Mesodermal cell (in vitro differentiated cells): ENCODE results near the gene SQSTM1.

Experiments used
- H3K27ac ChIP-seq: 2 replicates; pipeline ENCODE4 v1.7.0; 2013; ENCODE audit warnings: mild to moderate bottlenecking, low read depth, low read length, moderate library complexity; ENCODE audit not compliant: severe bottlenecking
- H3K36me3 ChIP-seq: 2 replicates; pipeline ENCODE4 v1.7.1; 2013; ENCODE audit warnings: mild to moderate bottlenecking, low read length, moderate library complexity; ENCODE audit not compliant: control insufficient read depth, insufficient read depth
- H3K4me1 ChIP-seq: one replicate; pipeline ENCODE4 v1.7.1; 2013; ENCODE audit warnings: mild to moderate bottlenecking, low read length; ENCODE audit not compliant: insufficient read depth, control insufficient read depth, poor library complexity, severe bottlenecking
- H3K4me3 ChIP-seq: 2 replicates; pipeline ENCODE4 v1.7.0; 2013; ENCODE audit warnings: low read length, control low read depth, mild to moderate bottlenecking; ENCODE audit not compliant: insufficient read depth, poor library complexity, severe bottlenecking; ENCODE audit errors: extremely low read depth
- H3K9me3 ChIP-seq: 2 replicates; pipeline ENCODE4 v1.7.1; 2013; ENCODE audit warnings: mild to moderate bottlenecking, low read length, moderate library complexity; ENCODE audit not compliant: control insufficient read depth
- WGBS, 2 experiments: methylation state at CpG; one replicate each; pipeline ENCODE4 v1.1.5; 2013; ENCODE audit warnings: missing lambda C conversion rate in 2 of 2; ENCODE audit not compliant: insufficient coverage in 2 of 2; 5-methylcytosine and 5-hydroxymethylcytosine counted together

The SQSTM1 gene

DNA sequence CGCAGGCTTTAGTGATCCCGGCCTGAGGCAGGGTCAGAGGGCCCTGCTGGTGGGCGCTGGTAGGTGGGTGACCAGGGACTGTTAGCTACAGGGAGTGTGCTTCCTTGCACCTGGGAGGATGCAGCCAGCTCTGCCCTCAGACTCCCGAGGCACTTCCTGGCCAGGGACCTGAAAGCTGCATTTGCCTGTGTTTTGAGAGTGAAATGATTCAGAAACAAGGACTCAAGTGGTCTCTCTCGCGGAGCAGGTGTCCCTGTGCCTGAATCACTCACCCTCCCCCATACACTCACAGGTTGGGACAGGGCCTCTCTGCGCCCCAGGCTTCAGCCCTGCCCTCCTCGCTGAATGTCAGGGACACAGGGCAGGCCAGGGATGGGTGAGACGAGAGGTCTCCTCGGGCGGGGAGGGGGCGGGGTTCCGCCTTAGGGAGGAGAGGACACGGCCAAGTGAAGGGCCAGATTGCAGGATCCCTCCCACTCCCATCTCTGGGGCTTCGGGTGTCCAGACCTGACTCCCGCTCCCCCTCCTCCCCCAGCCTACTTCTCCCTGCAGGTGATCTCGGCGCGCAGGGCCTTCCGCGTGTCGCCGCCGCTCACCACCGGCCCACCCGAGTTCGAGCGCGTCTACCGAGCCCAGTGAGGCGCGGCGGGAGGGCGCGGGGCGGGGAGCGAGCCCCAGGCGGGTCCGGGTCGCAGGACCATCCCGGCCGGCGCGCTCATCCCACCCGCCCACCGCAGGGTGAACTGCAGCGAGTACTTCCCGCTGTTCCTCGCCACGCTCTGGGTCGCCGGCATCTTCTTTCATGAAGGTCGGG is 25.4 kb upstream of the SQSTM1 start:
- WGBS, 2 experiments, result 6 to 8% methylated on average over 41 to 49 of the region's 53 CpGs
- peak overlapping the region; percentile 47 for H3K4me3 ChIP-seq
- H3K36me3 ChIP-seq, result peaks cover 38% of the 10 kb centered on the region
- H3K27ac ChIP-seq, result no peak overlapping the region
- H3K4me1 ChIP-seq, result peaks cover 8% of the 10 kb centered on the region
- no peaks in the 10 kb centered on the region for H3K9me3 ChIP-seq

DNA sequence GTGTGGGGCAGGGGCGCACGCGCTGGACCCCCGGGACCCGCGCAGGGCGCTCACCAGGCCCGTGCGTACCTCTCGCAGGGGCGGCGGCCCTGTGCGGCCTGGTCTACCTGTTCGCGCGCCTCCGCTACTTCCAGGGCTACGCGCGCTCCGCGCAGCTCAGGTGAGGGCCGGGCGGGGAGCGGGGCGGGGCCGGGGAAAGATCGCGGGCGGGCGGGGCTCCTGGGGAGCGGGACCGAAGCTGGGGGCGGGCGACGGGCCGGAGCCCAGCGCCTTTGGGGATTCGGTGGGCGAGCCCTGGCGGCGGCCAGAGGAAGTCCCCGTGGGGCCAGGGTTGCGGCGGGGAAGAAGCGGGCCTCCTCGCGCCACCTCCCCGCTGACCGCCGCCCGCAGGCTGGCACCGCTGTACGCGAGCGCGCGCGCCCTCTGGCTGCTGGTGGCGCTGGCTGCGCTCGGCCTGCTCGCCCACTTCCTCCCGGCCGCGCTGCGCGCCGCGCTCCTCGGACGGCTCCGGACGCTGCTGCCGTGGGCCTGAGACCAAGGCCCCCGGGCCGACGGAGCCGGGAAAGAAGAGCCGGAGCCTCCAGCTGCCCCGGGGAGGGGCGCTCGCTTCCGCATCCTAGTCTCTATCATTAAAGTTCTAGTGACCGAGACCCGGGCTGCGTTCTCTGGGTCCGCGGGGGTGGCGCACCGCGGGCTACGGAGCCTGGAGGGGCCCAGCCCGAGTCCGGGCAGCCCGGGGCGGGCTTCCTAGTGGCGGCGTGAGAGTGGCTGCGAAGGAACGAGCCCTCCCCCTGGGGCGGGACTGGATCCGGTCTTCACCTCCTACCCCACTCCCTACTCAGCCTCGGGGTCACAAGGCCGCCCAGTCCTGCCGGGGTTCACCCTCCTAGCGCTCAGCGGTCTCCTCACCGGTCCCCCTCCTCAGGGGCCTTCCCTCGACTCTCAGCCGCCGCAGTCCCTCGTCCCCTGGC is 24.6 kb upstream of the SQSTM1 start:
- no peaks in the 10 kb centered on the region for H3K9me3 ChIP-seq

DNA sequence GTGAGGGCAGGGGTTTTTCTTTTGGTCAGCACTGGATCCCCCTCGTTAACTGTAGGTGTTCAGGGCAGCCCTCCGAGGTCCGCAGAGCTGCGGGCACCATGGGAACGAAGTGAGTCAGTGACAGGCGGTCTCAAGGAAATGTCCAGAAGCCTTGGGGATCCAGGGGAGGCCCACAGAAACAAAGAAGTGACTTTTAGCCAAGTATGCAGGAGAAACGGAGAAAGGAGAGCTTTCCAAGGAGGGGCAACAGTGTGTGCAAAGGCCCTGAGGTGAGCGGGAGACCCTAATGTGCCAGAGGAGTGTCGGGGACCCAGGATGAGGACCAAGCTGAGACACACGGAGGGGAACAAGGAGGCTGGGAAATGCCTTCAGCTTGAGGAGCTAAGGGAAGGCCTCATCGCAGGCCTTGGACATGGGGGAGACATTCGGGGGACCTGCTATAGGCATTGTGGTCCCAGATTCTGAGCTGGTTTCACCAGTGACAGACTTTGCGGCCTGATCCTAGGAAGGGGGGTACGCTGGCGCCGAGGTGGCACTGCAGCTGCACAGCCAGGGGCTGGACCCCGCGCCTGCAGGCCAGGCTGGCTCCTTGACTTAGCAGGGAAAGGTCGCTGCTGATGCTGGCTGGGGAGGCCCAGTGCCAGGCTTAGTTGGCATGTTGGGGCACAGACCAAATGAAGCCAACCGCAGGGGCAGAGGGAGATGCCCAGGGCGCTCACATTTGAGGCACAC is 23.7 kb upstream of the SQSTM1 start:
- Histone ChIP-seq H3K36me3 (peaks cover 48% of the 10 kb centered on the region), H3K4me3 (peak overlapping the region; percentile 47), H3K4me1 (peaks cover 8% of the 10 kb centered on the region), H3K27ac (peak overlapping the region; percentile 16), H3K9me3 (no peaks in the 10 kb centered on the region)
- 87 to 89% methylated on average over 13 to 19 of the region's 21 CpGs for WGBS, 2 experiments

More for the DNA sequence above, 24.6 kb upstream of the SQSTM1 start:
- Histone ChIP-seq H3K36me3 (peaks cover 45% of the 10 kb centered on the region), H3K4me1 (peaks cover 8% of the 10 kb centered on the region), H3K4me3 (peak overlapping the region; percentile 47), H3K27ac (peak overlapping the region; percentile 29)
- WGBS, 2 experiments, result 4 to 6% methylated on average over 73 to 111 of the region's 113 CpGs

DNA sequence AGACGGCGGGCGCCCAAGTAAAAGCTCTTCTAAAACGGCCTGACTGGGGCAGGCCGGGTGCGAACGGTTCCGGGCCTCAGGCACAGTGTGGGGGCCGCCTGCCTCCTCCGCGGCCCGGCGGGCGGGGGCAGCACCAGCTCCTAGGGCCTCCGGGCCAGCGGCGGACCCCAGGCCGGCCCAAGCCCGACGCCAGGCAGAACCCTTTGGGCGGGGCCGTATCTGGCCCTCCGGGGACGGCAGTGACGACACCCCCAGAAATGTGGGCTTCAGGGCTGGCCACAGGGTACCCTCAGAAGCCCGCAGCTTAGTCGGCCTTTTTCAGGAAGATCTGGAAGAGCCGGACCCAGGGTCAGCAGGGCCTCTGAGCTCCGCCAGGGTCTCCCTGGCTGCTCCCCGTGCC is 23.0 kb upstream of the SQSTM1 start:
- Histone ChIP-seq H3K4me3 (no peak overlapping the region), H3K27ac (no peak overlapping the region), H3K9me3 (no peaks in the 10 kb centered on the region), H3K4me1 (peaks cover 8% of the 10 kb centered on the region), H3K36me3 (peaks cover 54% of the 10 kb centered on the region)
- 96% methylated on average over 29 to 30 of the region's 30 CpGs for WGBS, 2 experiments

DNA sequence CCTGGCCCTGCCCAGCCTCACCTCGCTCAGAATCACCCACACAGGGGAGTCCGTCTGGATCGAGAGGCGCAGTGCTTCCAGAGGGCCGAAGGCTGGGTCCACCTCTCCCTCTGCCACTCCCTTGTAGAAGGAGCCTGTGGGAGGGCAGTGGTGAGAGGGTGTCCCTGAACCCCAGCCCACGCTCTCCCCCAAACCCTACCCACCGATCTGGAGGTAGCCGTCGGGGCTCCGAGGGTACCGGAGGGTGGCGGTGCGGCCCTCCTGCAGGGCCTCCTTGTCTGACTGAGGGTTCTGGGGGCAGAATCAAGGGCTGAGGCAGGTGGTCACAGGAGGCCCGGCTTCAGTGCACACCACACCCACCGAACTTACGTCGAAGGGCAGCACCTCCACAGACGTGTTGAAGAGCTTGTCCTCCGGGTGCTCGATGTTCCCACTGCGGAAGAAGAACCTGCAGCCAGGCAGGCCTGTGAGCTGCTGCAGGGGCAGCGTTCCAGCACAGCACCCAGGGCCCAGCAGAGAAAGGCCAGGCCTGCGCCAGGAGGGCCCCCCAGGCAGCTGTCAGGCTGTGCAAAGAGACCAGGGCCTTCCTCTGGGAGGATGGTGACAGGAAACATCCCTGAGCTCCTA is 22.4 kb upstream of the SQSTM1 start:
- Histone ChIP-seq H3K4me1 (peaks cover 7% of the 10 kb centered on the region), H3K36me3 (peaks cover 55% of the 10 kb centered on the region), H3K27ac (no peak overlapping the region), H3K4me3 (no peak overlapping the region), H3K9me3 (no peaks in the 10 kb centered on the region)
- 94 to 96% methylated on average over 12 to 16 of the region's 23 CpGs for WGBS, 2 experiments

DNA sequence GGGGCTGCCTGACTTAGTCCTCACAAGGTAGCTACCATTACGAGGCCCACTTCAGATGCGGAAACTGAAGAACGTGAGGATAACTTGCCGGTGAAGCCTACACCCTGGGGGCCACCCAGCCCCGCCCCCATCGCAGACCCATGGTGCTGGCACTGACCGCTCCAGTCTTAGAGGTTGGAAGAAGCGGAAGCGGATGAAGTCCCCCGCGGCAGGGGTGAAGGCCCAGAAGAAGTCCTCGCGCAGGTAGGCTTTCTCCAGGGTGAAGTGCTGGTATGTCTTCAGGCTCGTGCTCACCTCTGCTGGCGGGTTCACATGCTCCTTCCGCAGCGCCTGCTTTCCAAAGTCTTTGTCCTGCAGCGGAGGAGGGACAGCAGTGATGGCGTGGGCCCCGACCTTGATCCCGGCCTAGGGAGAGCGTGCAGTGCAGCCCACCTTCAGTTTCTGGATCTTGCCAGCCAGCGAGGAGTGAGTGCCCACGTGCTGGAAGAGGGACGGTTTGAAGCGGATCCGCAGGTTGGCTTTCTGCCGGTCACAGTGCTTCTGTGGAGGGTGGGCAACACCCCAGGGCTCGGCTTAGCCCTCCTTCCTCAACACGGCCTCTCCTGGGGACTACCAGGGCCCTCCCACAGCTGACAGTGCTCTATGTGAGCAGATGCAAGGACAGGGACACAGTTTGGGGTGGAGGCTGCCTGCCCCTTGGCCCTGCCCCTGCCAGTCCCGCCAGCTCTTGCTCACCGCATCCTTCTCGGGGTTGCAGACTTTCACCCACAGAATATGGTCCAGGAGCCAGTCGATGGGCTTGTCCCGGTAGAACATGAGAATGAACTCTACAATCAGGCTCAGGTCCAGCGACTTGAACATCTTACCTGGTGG is 21.7 kb upstream of the SQSTM1 start:
- Histone ChIP-seq H3K36me3 (peaks cover 55% of the 10 kb centered on the region), H3K4me1 (peaks cover 9% of the 10 kb centered on the region), H3K27ac (no peak overlapping the region), H3K9me3 (no peaks in the 10 kb centered on the region), H3K4me3 (no peak overlapping the region)
- WGBS, 2 experiments, result 96 to 98% methylated on average over 32 to 36 of the region's 36 CpGs

DNA sequence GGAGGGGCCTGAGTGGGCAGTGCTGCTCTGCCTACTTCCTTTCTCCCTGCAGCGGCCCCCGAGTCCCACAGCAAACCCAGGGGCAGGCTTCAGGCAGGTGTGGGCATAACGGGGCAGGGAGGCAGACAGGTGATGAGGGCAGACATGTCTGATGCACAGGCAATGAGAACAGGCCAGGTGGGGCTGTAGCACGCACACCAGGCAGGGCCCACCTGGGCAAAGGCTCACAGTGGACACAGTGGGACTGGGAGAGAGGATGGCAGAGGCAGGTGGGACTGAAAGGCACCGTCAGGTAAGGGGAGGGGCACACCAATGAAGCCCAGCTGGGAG is 21.1 kb upstream of the SQSTM1 start:
- Histone ChIP-seq H3K36me3 (peaks cover 56% of the 10 kb centered on the region), H3K4me3 (no peak overlapping the region), H3K4me1 (peaks cover 15% of the 10 kb centered on the region), H3K9me3 (no peaks in the 10 kb centered on the region), H3K27ac (no peak overlapping the region)
- WGBS, 2 experiments, result 97 to 100% methylated on average over 4 to 5 of the region's 5 CpGs

DNA sequence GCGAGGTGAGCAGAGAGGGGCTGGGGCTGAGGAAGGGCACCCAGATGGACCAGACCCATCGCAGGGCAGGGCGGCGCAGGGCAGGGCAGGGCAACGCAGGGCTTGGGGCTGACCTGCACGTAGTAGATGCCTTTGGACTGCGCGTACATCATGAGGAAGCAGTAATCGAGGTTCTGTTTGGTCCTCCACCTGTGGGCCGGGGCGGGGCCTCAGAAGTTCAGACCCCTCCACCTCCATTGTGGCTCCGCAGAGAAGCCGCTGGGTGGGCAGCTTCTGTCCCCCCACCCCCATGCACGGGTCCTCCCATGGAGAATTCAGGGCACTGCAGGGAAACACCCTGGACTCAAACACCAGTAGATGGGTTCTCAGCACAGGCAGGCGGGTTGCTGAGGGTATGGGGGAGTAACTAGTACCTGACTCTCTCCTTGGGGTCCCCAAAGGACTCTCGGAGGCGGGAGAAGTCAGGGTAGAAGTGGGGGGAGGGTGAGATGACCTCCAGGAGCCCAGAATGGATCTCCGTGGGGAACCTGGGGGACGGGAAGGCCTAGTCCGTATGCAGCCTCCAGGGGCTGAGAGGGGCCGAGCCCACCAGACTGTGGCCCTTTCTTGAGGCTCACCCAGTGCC is 20.5 kb upstream of the SQSTM1 start:
- 98 to 99% methylated on average over 12 to 18 of the region's 21 CpGs for WGBS, 2 experiments
- Histone ChIP-seq H3K4me1 (peaks cover 20% of the 10 kb centered on the region), H3K27ac (no peak overlapping the region), H3K4me3 (no peak overlapping the region), H3K9me3 (no peaks in the 10 kb centered on the region), H3K36me3 (peaks cover 59% of the 10 kb centered on the region)

DNA sequence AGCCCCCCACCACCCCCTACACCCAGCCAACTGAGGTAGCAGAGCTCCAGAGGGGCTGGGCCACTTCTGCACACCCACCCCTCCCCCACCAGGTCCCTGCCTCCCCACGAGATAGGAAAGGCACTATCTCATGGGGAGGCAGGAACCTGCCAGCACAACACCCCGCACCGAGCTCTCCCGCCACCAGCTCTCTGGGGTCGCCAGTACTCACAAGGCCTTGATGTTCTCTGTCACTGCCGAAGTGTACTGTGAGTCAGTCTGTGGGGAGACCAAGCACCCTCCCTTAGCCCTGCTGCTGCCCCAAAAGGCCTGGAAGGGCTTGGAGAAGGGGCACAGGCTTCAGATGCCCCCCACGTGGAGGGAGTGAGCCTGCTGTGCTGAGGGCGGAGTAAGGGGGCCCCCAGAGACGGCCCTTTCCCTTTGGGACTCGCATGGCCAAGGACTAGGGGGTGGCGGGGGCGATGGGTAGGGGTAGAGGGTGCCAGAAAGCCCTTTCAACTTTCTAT is 20.0 kb upstream of the SQSTM1 start:
- no peak overlapping the region for H3K27ac ChIP-seq
- H3K4me1 ChIP-seq, result peaks cover 22% of the 10 kb centered on the region
- peaks cover 59% of the 10 kb centered on the region for H3K36me3 ChIP-seq
- no peaks in the 10 kb centered on the region for H3K9me3 ChIP-seq
- WGBS, 2 experiments, result 94 to 98% methylated on average over 10 to 12 of the region's 12 CpGs
- H3K4me3 ChIP-seq, result no peak overlapping the region
